Measurements from ENCODE around the gene GRID2IP.
A peak's percentile ranks its signal among the peaks of the same experiment; 100 is the strongest.
"Not testable (repeated sequence)": the region's sequence is repeated elsewhere in the genome, so short reads cannot be mapped to it uniquely, and the experiment has no call there.

The GRID2IP gene

GRCh38 chr7:6576867-6577368 is 25.7 kb upstream of the GRID2IP start:
- not testable (repeated sequence) for H3K9me3 ChIP-seq (ENCODE audit: control insufficient read depth, low read length); H3K36me3 ChIP-seq (ENCODE audit: control insufficient read depth, insufficient read depth, low read length); H3K4me3 ChIP-seq (ENCODE audit: low read length); H3K4me1 ChIP-seq (ENCODE audit: control insufficient read depth, insufficient read depth, low read length); H3K27me3 ChIP-seq (ENCODE audit: control insufficient read depth, insufficient read depth, low read length)
- peak overlapping the region; percentile 96 for H3K9ac ChIP-seq (ENCODE audit: low read length)

GRCh38 chr7:6576024-6576866 is 25.0 kb upstream of the GRID2IP start:
- H3K4me1 ChIP-seq (ENCODE audit: control insufficient read depth, insufficient read depth, low read length): no peaks in the 10 kb centered on the region
- no peak overlapping the region for H3K9ac ChIP-seq (ENCODE audit: low read length)
- no peaks in the 10 kb centered on the region for H3K36me3 ChIP-seq (ENCODE audit: control insufficient read depth, insufficient read depth, low read length)
- H3K9me3 ChIP-seq (ENCODE audit: control insufficient read depth, low read length): no peaks in the 10 kb centered on the region
- no peaks in the 10 kb centered on the region for H3K27me3 ChIP-seq (ENCODE audit: control insufficient read depth, insufficient read depth, low read length)
- H3K4me3 ChIP-seq (ENCODE audit: low read length): no peak overlapping the region

GRCh38 chr7:6575281-6576023 is 24.2 kb upstream of the GRID2IP start:
- Histone ChIP-seq H3K9me3 (ENCODE audit: control insufficient read depth, low read length) (no peaks in the 10 kb centered on the region), H3K4me3 (ENCODE audit: low read length) (no peak overlapping the region), H3K27me3 (ENCODE audit: control insufficient read depth, insufficient read depth, low read length) (no peaks in the 10 kb centered on the region), H3K9ac (ENCODE audit: low read length) (no peak overlapping the region), H3K36me3 (ENCODE audit: control insufficient read depth, insufficient read depth, low read length) (no peaks in the 10 kb centered on the region), H3K4me1 (ENCODE audit: control insufficient read depth, insufficient read depth, low read length) (no peaks in the 10 kb centered on the region)

- Histone ChIP-seq H3K4me3 (ENCODE audit: low read length) (no peak overlapping the region), H3K9me3 (ENCODE audit: control insufficient read depth, low read length) (no peaks in the 10 kb centered on the region), H3K4me1 (ENCODE audit: control insufficient read depth, insufficient read depth, low read length) (no peaks in the 10 kb centered on the region), H3K27me3 (ENCODE audit: control insufficient read depth, insufficient read depth, low read length) (peaks cover 2% of the 10 kb centered on the region), H3K36me3 (ENCODE audit: control insufficient read depth, insufficient read depth, low read length) (no peaks in the 10 kb centered on the region), H3K9ac (ENCODE audit: low read length) (no peak overlapping the region)
Observed at GRCh38 chr7:6571160-6571779, 20.0 kb upstream of the GRID2IP start.

- no peak overlapping the region for H3K4me3 ChIP-seq (ENCODE audit: low read length)
- no peaks in the 10 kb centered on the region for H3K4me1 ChIP-seq (ENCODE audit: control insufficient read depth, insufficient read depth, low read length)
- H3K36me3 ChIP-seq (ENCODE audit: control insufficient read depth, insufficient read depth, low read length): no peaks in the 10 kb centered on the region
- peaks cover 2% of the 10 kb centered on the region for H3K27me3 ChIP-seq (ENCODE audit: control insufficient read depth, insufficient read depth, low read length)
- H3K9me3 ChIP-seq (ENCODE audit: control insufficient read depth, low read length): no peaks in the 10 kb centered on the region
- H3K9ac ChIP-seq (ENCODE audit: low read length): no peak overlapping the region
Observed at GRCh38 chr7:6567886-6568285, 16.6 kb upstream of the GRID2IP start.

- Histone ChIP-seq H3K4me1 (ENCODE audit: control insufficient read depth, insufficient read depth, low read length) (no peaks in the 10 kb centered on the region), H3K9me3 (ENCODE audit: control insufficient read depth, low read length) (no peaks in the 10 kb centered on the region), H3K4me3 (ENCODE audit: low read length) (no peak overlapping the region), H3K27me3 (ENCODE audit: control insufficient read depth, insufficient read depth, low read length) (peaks cover 2% of the 10 kb centered on the region), H3K9ac (ENCODE audit: low read length) (no peak overlapping the region), H3K36me3 (ENCODE audit: control insufficient read depth, insufficient read depth, low read length) (no peaks in the 10 kb centered on the region)
Observed at GRCh38 chr7:6565655-6566054, 14.4 kb upstream of the GRID2IP start.

GRCh38 chr7:6563936-6564770 is 12.9 kb upstream of the GRID2IP start:
- H3K9me3 ChIP-seq (ENCODE audit: control insufficient read depth, low read length): no peaks in the 10 kb centered on the region
- H3K36me3 ChIP-seq (ENCODE audit: control insufficient read depth, insufficient read depth, low read length): no peaks in the 10 kb centered on the region
- H3K9ac ChIP-seq (ENCODE audit: low read length): no peak overlapping the region
- H3K27me3 ChIP-seq (ENCODE audit: control insufficient read depth, insufficient read depth, low read length): no peaks in the 10 kb centered on the region
- H3K4me3 ChIP-seq (ENCODE audit: low read length): no peak overlapping the region
- no peaks in the 10 kb centered on the region for H3K4me1 ChIP-seq (ENCODE audit: control insufficient read depth, insufficient read depth, low read length)

GRCh38 chr7:6562106-6562505 is 10.8 kb upstream of the GRID2IP start:
- Histone ChIP-seq H3K27me3 (ENCODE audit: control insufficient read depth, insufficient read depth, low read length) (no peaks in the 10 kb centered on the region), H3K9me3 (ENCODE audit: control insufficient read depth, low read length) (no peaks in the 10 kb centered on the region), H3K4me3 (ENCODE audit: low read length) (no peak overlapping the region), H3K9ac (ENCODE audit: low read length) (no peak overlapping the region), H3K4me1 (ENCODE audit: control insufficient read depth, insufficient read depth, low read length) (no peaks in the 10 kb centered on the region), H3K36me3 (ENCODE audit: control insufficient read depth, insufficient read depth, low read length) (no peaks in the 10 kb centered on the region)

GRCh38 chr7:6559896-6560295 is 8.6 kb upstream of the GRID2IP start:
- Histone ChIP-seq H3K27me3 (ENCODE audit: control insufficient read depth, insufficient read depth, low read length) (no peaks in the 10 kb centered on the region), H3K4me3 (ENCODE audit: low read length) (no peak overlapping the region), H3K9me3 (ENCODE audit: control insufficient read depth, low read length) (no peaks in the 10 kb centered on the region), H3K36me3 (ENCODE audit: control insufficient read depth, insufficient read depth, low read length) (no peaks in the 10 kb centered on the region), H3K9ac (ENCODE audit: low read length) (no peak overlapping the region), H3K4me1 (ENCODE audit: control insufficient read depth, insufficient read depth, low read length) (no peaks in the 10 kb centered on the region)

GRCh38 chr7:6558837-6559236 is 7.6 kb upstream of the GRID2IP start:
- Histone ChIP-seq H3K4me3 (ENCODE audit: low read length) (no peak overlapping the region), H3K36me3 (ENCODE audit: control insufficient read depth, insufficient read depth, low read length) (no peaks in the 10 kb centered on the region), H3K27me3 (ENCODE audit: control insufficient read depth, insufficient read depth, low read length) (no peaks in the 10 kb centered on the region), H3K9me3 (ENCODE audit: control insufficient read depth, low read length) (no peaks in the 10 kb centered on the region), H3K9ac (ENCODE audit: low read length) (no peak overlapping the region), H3K4me1 (ENCODE audit: control insufficient read depth, insufficient read depth, low read length) (no peaks in the 10 kb centered on the region)

- H3K4me3 ChIP-seq (ENCODE audit: low read length): no peak overlapping the region
- H3K9me3 ChIP-seq (ENCODE audit: control insufficient read depth, low read length): no peaks in the 10 kb centered on the region
- H3K9ac ChIP-seq (ENCODE audit: low read length): no peak overlapping the region
- peaks cover 3% of the 10 kb centered on the region for H3K27me3 ChIP-seq (ENCODE audit: control insufficient read depth, insufficient read depth, low read length)
- no peaks in the 10 kb centered on the region for H3K4me1 ChIP-seq (ENCODE audit: control insufficient read depth, insufficient read depth, low read length)
- H3K36me3 ChIP-seq (ENCODE audit: control insufficient read depth, insufficient read depth, low read length): no peaks in the 10 kb centered on the region
Observed at GRCh38 chr7:6556196-6556595, 4.9 kb upstream of the GRID2IP start.
